Measurements from ENCODE around the gene PHKA2.

DNA sequence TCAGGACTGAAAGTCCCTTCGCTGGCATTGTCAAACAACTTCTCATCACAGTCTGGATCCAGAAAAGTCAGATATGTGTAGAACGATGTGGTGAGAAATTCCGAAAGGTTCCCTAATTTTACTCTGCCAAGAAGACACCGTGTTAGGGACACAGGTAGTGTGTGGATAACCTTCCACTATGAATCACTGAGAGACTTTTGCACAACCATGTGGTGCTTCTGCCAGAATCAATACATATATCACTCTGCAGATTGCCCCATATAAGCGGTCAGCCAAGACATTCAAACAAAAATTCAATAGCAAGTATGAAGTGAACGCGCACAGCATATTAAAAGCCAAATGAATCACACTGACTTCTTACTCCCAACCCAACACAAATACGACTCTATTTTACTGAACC is 63.8 kb downstream of the PHKA2 start:
- TF ChIP-seq, protein P1, sequence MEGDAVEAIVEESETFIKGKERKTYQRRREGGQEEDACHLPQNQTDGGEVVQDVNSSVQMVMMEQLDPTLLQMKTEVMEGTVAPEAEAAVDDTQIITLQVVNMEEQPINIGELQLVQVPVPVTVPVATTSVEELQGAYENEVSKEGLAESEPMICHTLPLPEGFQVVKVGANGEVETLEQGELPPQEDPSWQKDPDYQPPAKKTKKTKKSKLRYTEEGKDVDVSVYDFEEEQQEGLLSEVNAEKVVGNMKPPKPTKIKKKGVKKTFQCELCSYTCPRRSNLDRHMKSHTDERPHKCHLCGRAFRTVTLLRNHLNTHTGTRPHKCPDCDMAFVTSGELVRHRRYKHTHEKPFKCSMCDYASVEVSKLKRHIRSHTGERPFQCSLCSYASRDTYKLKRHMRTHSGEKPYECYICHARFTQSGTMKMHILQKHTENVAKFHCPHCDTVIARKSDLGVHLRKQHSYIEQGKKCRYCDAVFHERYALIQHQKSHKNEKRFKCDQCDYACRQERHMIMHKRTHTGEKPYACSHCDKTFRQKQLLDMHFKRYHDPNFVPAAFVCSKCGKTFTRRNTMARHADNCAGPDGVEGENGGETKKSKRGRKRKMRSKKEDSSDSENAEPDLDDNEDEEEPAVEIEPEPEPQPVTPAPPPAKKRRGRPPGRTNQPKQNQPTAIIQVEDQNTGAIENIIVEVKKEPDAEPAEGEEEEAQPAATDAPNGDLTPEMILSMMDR (IDR thresholded peaks at IDR 0.05), result no peak
- TF ChIP-seq POLR2AphosphoS5 (IDR thresholded peaks at IDR 0.05), result no peak
